ENCODE data around the gene LCNL1. TPM values are rescaled to one million over a fixed set of nuclear protein-coding genes. Genes with fewer than 3 reads are reported as not detected.

The LCNL1 gene
- total and polyA plus RNA-seq, 4 donors: 0.15 to 2.7 (median 1.4) TPM

GRCh38 chr9:136955943-136956335 is 26.9 kb upstream of the LCNL1 start:
- H3K27ac ChIP-seq (ENCODE audit: low read depth in 1 of 2, low read length in 1 of 2): no peak overlapping the region
- 98% methylated on average over 9 of the region's 9 CpGs for WGBS, 2 donors
- no peak for TF ChIP-seq CTCF (IDR thresholded peaks at IDR 0.05; ENCODE audit: control extremely low read depth, extremely low read depth)
- H3K9ac ChIP-seq (ENCODE audit: insufficient read depth in 1 of 2, low read length in 2 of 2): no peak overlapping the region
- no peaks in the 10 kb centered on the region for H3K27me3 ChIP-seq (ENCODE audit: control insufficient read depth in 3 of 3, insufficient read depth in 3 of 3, low read length in 2 of 3)
- H3K4me3 ChIP-seq: no peak overlapping the region
- DNase-seq (no peak), ATAC-seq (ENCODE audit: insufficient read depth, low FRiP score) (no peak)
- peaks cover 0 to 5% (median 0%) of the 10 kb centered on the region in 5 donors for H3K4me1 ChIP-seq (ENCODE audit: control insufficient read depth in 5 of 5, insufficient read depth in 5 of 5, low read length in 5 of 5)
- H3K36me3 ChIP-seq (ENCODE audit: control insufficient read depth in 4 of 4, insufficient read depth in 4 of 4, low read length in 4 of 4): no peaks in the 10 kb centered on the region
- no peaks in the 10 kb centered on the region for H3K9me3 ChIP-seq (ENCODE audit: control insufficient read depth in 4 of 4, insufficient read depth in 3 of 4, low read length in 3 of 4)

GRCh38 chr9:136956604-136957003 is 26.2 kb upstream of the LCNL1 start:
- Histone ChIP-seq H3K27ac (ENCODE audit: low read depth in 1 of 2, low read length in 1 of 2) (no peak overlapping the region), H3K4me1 (ENCODE audit: control insufficient read depth in 5 of 5, insufficient read depth in 5 of 5, low read length in 5 of 5) (peaks cover 0 to 5% (median 0%) of the 10 kb centered on the region in 5 donors), H3K4me3 (no peak overlapping the region), H3K36me3 (ENCODE audit: control insufficient read depth in 4 of 4, insufficient read depth in 4 of 4, low read length in 4 of 4) (no peaks in the 10 kb centered on the region), H3K9me3 (ENCODE audit: control insufficient read depth in 4 of 4, insufficient read depth in 3 of 4, low read length in 3 of 4) (no peaks in the 10 kb centered on the region), H3K27me3 (ENCODE audit: control insufficient read depth in 3 of 3, insufficient read depth in 3 of 3, low read length in 2 of 3) (no peaks in the 10 kb centered on the region), H3K9ac (ENCODE audit: insufficient read depth in 1 of 2, low read length in 2 of 2) (no peak overlapping the region)
- no peak for DNase-seq
- ATAC-seq (ENCODE audit: insufficient read depth, low FRiP score): no peak
- 95 to 99% methylated on average over 4 of the region's 4 CpGs for WGBS, 2 donors
- TF ChIP-seq CTCF (IDR thresholded peaks at IDR 0.05; ENCODE audit: control extremely low read depth, extremely low read depth): no peak

- no peak for TF ChIP-seq CTCF (IDR thresholded peaks at IDR 0.05; ENCODE audit: control extremely low read depth, extremely low read depth)
- Histone ChIP-seq H3K9ac (ENCODE audit: insufficient read depth in 1 of 2, low read length in 2 of 2) (no peak overlapping the region), H3K4me1 (ENCODE audit: control insufficient read depth in 5 of 5, insufficient read depth in 5 of 5, low read length in 5 of 5) (peaks cover 0 to under 1% (median 0%) of the 10 kb centered on the region in 5 donors), H3K27ac (ENCODE audit: low read depth in 1 of 2, low read length in 1 of 2) (no peak overlapping the region), H3K36me3 (ENCODE audit: control insufficient read depth in 4 of 4, insufficient read depth in 4 of 4, low read length in 4 of 4) (no peaks in the 10 kb centered on the region), H3K9me3 (ENCODE audit: control insufficient read depth in 4 of 4, insufficient read depth in 3 of 4, low read length in 3 of 4) (no peaks in the 10 kb centered on the region), H3K27me3 (ENCODE audit: control insufficient read depth in 3 of 3, insufficient read depth in 3 of 3, low read length in 2 of 3) (no peaks in the 10 kb centered on the region), H3K4me3 (no peak overlapping the region)
- WGBS, 2 donors: 94 to 100% methylated on average over 1 of the region's 1 CpG
- DNase-seq: no peak
- no peak for ATAC-seq (ENCODE audit: insufficient read depth, low FRiP score)
Observed at GRCh38 chr9:136957461-136957860, 25.3 kb upstream of the LCNL1 start.

GRCh38 chr9:136957901-136958300 is 24.9 kb upstream of the LCNL1 start:
- Histone ChIP-seq H3K9me3 (ENCODE audit: control insufficient read depth in 4 of 4, insufficient read depth in 3 of 4, low read length in 3 of 4) (no peaks in the 10 kb centered on the region), H3K27ac (ENCODE audit: low read depth in 1 of 2, low read length in 1 of 2) (no peak overlapping the region), H3K4me1 (ENCODE audit: control insufficient read depth in 5 of 5, insufficient read depth in 5 of 5, low read length in 5 of 5) (no peaks in the 10 kb centered on the region), H3K4me3 (no peak overlapping the region), H3K9ac (ENCODE audit: insufficient read depth in 1 of 2, low read length in 2 of 2) (no peak overlapping the region), H3K36me3 (ENCODE audit: control insufficient read depth in 4 of 4, insufficient read depth in 4 of 4, low read length in 4 of 4) (no peaks in the 10 kb centered on the region), H3K27me3 (ENCODE audit: control insufficient read depth in 3 of 3, insufficient read depth in 3 of 3, low read length in 2 of 3) (no peaks in the 10 kb centered on the region)
- 90 to 94% methylated on average over 6 of the region's 6 CpGs for WGBS, 2 donors
- no peak for TF ChIP-seq CTCF (IDR thresholded peaks at IDR 0.05; ENCODE audit: control extremely low read depth, extremely low read depth)
- ATAC-seq (ENCODE audit: insufficient read depth, low FRiP score) (no peak), DNase-seq (no peak)
